Osteoblast (primary cell): Measurements from ENCODE around the gene WSCD2. TPM values are rescaled to one million over a fixed set of nuclear protein-coding genes. Genes with fewer than 3 reads are reported as not detected.
A peak's percentile ranks its signal among the peaks of the same experiment; 100 is the strongest.

Source experiments
- DNase-seq: peaks from one replicate; pipeline ENCODE4 v3.0.0; 2011; ENCODE audit warnings: low spot score, mixed read lengths; ENCODE audit not compliant: insufficient read length; ENCODE audit errors: missing footprints
- H2AFZ ChIP-seq: 2 replicates; pipeline ENCODE4 v1.6.0; 2011; ENCODE audit warnings: mild to moderate bottlenecking, low read length
- H3K27ac ChIP-seq: 2 replicates; pipeline ENCODE4 v1.5.1; 2011; ENCODE audit warnings: mild to moderate bottlenecking, low read depth, low read length, moderate library complexity
- H3K27me3 ChIP-seq: 2 replicates; pipeline ENCODE4 v1.6.0; 2012; ENCODE audit warnings: mild to moderate bottlenecking, control low read depth, inconsistent platforms, low read length, moderate library complexity; ENCODE audit not compliant: insufficient read depth
- H3K36me3 ChIP-seq: 2 replicates; pipeline ENCODE4 v1.5.1; 2011; ENCODE audit warnings: mild to moderate bottlenecking, low read length, control low read depth, moderate library complexity; ENCODE audit not compliant: insufficient read depth
- H3K4me1 ChIP-seq: 2 replicates; pipeline ENCODE4 v1.5.1; 2011; ENCODE audit warnings: mild to moderate bottlenecking, low read length, control low read depth, moderate library complexity; ENCODE audit not compliant: insufficient read depth
- H3K4me2 ChIP-seq: 2 replicates; pipeline ENCODE4 v1.6.0; 2011; ENCODE audit warnings: mild to moderate bottlenecking, low read length; ENCODE audit not compliant: insufficient read depth
- H3K4me3 ChIP-seq: fragments of 200-600 bp; sonication (generic); 3 replicates; pipeline ENCODE4 v1.5.1; 2012; ENCODE audit warnings: mild to moderate bottlenecking, low read length, inconsistent platforms; ENCODE audit not compliant: insufficient read depth
- H3K79me2 ChIP-seq: 2 replicates; pipeline ENCODE4 v1.6.0; 2012; ENCODE audit warnings: mild to moderate bottlenecking, low read length, control low read depth, inconsistent platforms; ENCODE audit not compliant: insufficient read depth
- H3K9me3 ChIP-seq: 2 replicates; pipeline ENCODE4 v1.5.1; 2011; ENCODE audit warnings: low read depth, low read length, control low read depth
- H4K20me1 ChIP-seq: 2 replicates; pipeline ENCODE4 v1.6.0; 2012; ENCODE audit warnings: mild to moderate bottlenecking, low read length, control low read depth; ENCODE audit not compliant: insufficient read depth
- total RNA-seq: library from RNA; depleted of rRNA; stranded (reverse); fragments of >200 nt; gene quantifications from 2 replicates; pipeline ENCODE4 v1.2.3, GENCODE V29; 2012
- TF ChIP-seq, protein P1 (sequence below): IDR thresholded peaks from 2 replicates; pipeline ENCODE4 v1.5.1; 2011; ENCODE audit warnings: mild to moderate bottlenecking, low read depth, low read length, moderate library complexity; ENCODE audit errors: extremely low read depth

WSCD2 gene
- total RNA-seq, 1 donor: 0.36 TPM

DNA sequence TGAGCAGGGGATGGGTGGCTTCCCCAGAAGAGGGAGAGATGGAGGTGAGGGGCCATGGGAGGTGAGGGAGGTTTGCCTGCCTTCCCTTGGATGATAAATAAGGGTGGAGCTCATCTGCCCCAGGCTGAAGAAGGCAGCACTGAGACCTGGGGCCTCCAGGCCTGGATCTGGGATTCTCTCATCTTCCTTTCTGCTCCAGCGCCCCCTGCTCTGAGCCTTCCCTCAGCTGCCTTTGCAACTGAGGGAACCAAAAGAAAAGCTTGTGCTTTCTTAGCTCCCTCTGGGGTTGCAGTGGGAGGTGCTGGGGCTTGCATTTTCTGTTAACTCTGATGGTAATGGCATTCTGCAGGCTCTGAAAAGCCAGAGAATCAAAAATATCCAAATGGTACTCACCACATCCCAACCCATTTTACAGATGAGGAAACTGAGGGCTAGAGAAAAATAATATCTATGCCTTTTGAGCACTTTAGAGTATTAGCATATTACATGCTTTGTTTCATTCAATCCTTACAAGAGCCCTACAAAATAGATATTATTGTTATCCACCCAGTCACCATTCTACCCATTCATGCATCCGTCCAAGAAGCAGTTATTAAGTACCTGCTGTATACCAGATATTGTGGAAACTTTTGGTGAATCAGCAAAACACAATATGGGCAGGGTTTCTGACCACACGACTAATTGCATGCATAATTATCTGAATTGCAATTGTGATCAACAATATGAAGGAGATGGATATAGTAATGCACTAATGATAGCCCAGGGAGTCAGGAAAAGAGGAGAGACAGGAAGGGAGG is 102.2 kb downstream of the WSCD2 start:
- Histone ChIP-seq H3K4me3 (no peak overlapping the region), H3K4me1 (no peaks in the 10 kb centered on the region), H3K9me3 (no peaks in the 10 kb centered on the region), H2AFZ (no peak overlapping the region), H3K36me3 (no peaks in the 10 kb centered on the region), H3K4me2 (no peak overlapping the region), H3K79me2 (no peaks in the 10 kb centered on the region), H3K27ac (no peak overlapping the region), H4K20me1 (no peaks in the 10 kb centered on the region), H3K27me3 (no peaks in the 10 kb centered on the region)
- TF ChIP-seq, protein P1, sequence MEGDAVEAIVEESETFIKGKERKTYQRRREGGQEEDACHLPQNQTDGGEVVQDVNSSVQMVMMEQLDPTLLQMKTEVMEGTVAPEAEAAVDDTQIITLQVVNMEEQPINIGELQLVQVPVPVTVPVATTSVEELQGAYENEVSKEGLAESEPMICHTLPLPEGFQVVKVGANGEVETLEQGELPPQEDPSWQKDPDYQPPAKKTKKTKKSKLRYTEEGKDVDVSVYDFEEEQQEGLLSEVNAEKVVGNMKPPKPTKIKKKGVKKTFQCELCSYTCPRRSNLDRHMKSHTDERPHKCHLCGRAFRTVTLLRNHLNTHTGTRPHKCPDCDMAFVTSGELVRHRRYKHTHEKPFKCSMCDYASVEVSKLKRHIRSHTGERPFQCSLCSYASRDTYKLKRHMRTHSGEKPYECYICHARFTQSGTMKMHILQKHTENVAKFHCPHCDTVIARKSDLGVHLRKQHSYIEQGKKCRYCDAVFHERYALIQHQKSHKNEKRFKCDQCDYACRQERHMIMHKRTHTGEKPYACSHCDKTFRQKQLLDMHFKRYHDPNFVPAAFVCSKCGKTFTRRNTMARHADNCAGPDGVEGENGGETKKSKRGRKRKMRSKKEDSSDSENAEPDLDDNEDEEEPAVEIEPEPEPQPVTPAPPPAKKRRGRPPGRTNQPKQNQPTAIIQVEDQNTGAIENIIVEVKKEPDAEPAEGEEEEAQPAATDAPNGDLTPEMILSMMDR: no peak
- no peak for DNase-seq

DNA sequence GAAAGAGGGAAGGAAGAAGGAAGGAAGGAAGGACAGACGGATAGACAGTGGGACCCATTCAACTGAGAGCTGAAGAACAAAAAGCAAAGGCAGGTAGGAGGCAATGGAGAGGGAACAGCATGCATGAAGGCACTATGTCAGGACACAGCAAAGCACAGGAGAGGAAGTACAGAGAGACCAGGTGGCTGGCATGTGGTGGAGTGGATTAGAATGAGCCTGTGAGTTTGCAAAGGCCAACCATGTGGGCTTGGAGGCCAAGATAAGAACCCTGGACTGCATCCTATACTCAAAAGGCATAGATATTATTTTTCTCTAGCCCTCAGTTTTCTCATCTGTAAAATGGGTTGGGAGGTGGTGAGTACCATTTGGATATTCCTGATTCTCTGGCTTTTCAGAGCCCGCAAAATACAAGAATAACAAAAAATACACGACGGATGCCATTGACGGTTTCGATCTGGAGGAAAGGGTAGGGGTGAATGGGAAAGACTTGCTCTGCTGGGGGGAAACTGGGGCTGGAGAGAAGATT is 102.9 kb downstream of the WSCD2 start:
- no peaks in the 10 kb centered on the region for H3K4me1 ChIP-seq
- no peak overlapping the region for H3K27ac ChIP-seq
- H3K79me2 ChIP-seq: no peaks in the 10 kb centered on the region
- peaks cover 4% of the 10 kb centered on the region for H3K27me3 ChIP-seq
- peaks cover under 1% of the 10 kb centered on the region for H3K9me3 ChIP-seq
- H4K20me1 ChIP-seq: no peaks in the 10 kb centered on the region
- TF ChIP-seq, protein P1: no peak
- no peaks in the 10 kb centered on the region for H3K36me3 ChIP-seq
- no peak overlapping the region for H3K4me3 ChIP-seq
- H2AFZ ChIP-seq: no peak overlapping the region
- H3K4me2 ChIP-seq: no peak overlapping the region
- DNase-seq: no peak

DNA sequence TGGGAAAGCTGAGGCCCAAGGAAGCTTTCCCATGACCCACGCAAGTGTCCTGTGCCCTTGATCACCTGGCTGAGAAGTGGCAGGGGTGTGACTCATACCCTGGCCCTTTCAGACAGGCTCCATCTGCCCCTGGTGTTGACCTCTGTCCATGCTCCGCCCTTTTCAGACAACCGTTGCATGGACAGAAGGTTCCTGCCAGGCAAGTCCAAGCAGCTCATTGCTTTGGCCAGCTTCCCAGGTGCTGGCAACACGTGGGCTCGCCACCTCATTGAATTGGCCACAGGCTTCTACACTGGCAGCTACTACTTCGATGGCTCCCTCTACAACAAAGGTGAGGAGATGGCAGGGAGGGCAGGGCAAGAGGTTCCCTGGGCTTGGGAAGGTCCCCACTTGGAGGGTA is 103.5 kb downstream of the WSCD2 start:
- H4K20me1 ChIP-seq: no peaks in the 10 kb centered on the region
- TF ChIP-seq, protein P1: no peak
- no peak for DNase-seq
- peaks cover 4% of the 10 kb centered on the region for H3K9me3 ChIP-seq
- H3K4me3 ChIP-seq: no peak overlapping the region
- no peaks in the 10 kb centered on the region for H3K36me3 ChIP-seq
- H2AFZ ChIP-seq: no peak overlapping the region
- H3K4me2 ChIP-seq: no peak overlapping the region
- peaks cover 7% of the 10 kb centered on the region for H3K27me3 ChIP-seq
- no peak overlapping the region for H3K27ac ChIP-seq
- no peaks in the 10 kb centered on the region for H3K4me1 ChIP-seq
- H3K79me2 ChIP-seq: no peaks in the 10 kb centered on the region

DNA sequence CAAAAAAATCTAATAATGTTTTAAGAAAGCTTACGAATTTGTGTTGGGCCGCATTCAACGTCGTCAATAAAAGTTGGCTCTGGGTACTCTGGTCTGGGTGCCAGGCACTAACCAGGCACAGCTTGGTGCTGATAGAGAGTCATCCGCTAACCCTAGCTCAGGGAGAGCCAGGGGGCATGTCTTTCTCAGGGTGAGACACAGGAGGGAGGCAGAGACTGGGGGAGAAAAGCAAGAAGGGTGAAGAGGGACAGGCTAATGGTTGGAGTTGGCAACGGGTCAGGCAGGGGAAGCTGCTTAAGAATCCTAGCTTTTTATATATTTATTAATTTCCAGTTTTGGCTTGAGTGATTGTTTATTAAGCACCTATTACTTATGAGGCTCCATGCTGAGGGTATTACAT is 105.1 kb downstream of the WSCD2 start:
- Histone ChIP-seq H3K4me3 (no peak overlapping the region), H3K4me1 (no peaks in the 10 kb centered on the region), H3K4me2 (no peak overlapping the region), H3K79me2 (no peaks in the 10 kb centered on the region), H2AFZ (no peak overlapping the region), H3K27me3 (peaks cover 7% of the 10 kb centered on the region), H3K27ac (no peak overlapping the region), H3K9me3 (peaks cover 4% of the 10 kb centered on the region), H4K20me1 (no peaks in the 10 kb centered on the region), H3K36me3 (no peaks in the 10 kb centered on the region)
- no peak for DNase-seq
- TF ChIP-seq, protein P1: peak; percentile 51
